ENCODE results near the gene CLSTN2.

The CLSTN2 gene

DNA sequence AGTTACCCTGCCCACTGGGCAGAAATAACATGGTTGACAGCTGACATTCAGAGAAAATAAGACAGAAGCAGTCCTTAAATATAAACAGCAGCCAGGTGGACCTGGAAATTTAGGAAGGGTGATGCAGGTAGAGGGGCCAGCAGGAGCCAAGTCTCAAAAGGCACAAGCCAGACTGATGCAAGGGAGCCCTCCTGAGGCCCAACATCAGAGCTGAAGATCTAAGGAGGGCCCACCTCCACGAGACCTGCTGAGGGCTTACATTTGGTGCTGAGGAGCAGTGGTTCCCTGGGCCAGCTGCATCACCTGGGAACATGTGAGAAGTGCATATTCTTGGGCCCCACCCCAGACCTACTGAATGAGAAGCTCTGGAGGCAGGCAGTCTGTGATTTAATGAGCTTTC, 637.3 kb downstream of the CLSTN2 start:
- no peak for DNase-seq

DNA sequence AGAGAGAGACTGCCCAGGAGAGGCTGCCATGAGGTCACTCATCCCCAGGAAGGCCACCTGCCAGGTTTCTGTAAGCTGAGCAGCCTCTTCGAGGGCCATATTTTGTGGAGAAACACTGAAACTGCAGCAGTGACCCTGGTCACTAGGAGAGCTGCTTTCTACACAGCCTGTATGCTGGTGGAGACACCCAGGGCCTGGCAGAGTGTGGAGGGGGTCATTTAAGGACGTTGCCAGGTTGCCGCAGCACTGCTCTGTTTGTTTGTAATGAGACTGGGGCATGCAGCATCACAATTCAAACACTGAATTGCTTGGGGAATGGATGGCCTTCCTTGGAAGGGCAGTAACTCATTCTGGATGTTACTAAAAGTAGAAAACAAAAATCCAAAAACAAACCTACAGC, 638.0 kb downstream of the CLSTN2 start:
- no peak for DNase-seq

DNA sequence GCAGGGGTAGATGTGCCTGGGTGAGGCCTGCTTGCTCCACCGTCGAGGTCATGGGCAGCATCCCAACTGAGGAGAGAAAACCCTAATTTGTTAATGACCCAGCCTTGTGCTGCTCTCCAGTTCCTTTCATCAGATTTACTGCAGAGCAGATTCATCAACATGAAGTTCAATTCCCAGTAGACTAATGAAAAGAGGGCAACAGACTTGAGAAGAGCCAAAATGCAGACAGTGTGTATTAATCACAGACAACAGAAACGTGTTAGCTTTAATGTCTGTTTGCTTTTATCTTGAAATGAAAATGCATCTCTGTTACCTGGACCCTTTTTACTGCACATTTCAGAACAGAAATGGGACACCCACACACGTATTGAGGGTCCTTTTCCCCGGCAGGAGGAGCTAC, 639.4 kb downstream of the CLSTN2 start:
- no peak for DNase-seq

DNA sequence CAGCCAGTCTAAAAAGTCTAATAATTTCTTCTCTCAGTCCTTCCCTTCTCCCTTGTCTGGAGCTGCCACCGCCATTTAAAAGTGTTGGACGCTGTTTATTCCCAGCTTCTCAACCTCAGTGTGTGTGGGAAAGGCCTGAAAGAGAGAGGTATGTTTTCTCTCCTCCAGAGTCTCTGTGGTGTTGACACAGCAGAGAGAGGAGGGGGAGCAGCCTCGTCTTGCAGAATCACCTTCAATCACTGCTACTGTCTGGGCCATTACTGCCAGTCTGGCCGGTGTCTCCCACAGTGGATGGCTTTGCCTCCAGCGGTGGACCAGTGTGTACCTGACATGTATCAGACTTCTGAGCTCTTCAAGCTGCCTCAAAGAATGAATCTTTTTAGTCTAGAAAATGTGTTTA, 641.5 kb downstream of the CLSTN2 start:
- DNase-seq = no peak

DNA sequence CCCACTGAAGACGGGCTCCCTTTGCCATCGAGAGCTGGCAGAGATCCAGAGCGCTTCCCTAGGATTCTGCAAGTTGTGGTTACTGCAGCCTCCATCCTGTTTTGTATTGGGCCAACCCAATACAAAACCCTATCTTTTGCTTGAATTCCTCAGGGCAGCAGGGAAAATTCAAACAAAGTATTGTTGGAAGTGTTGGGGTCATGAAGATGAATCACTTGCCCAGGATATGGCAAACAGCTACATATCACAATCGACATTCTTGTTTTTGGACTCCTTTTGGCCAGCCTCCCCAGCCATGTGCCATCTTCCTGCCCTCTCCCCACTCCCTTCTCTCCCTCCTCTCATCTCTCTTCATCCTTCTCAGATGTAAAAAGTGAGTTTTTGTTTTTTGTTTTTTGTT, 642.9 kb downstream of the CLSTN2 start:
- no peak for DNase-seq

DNA sequence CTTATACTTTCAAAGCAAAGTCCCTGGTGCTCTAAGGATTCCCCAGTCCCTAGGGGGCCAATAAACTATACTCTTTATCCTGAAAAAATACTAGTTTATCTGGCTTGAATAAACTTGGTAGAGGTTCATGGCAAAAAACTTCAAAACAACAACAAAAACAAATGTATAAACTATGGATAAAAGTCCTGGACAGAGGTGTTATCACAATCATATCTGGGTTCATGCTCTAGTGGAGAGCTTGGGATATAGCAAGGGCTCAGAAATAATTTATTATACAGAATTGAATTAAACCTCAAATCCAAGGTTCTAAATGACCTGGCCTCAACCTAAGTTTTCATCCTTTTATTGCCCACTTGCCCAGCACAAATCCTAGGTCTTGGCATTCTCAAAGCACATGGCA, 644.3 kb downstream of the CLSTN2 start:
- no peak for DNase-seq

DNA sequence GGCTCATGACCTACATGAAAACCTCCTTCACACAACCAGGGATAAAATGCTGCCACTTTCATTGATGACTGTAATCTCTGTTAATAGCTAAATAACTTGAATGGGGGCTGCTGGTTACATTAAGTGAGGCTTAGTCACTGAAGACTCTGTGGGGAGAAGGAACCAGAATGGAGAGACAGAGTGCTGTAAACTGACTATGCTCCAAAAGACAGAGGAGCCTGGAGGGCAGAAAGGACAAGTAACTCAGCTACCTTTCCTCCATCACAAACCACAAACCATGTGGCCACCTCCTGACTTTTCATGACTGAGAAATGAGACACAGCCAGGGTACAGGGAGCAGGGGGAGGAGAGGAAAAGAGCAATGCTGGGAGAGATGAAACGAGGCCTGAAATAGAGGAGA, 645.8 kb downstream of the CLSTN2 start:
- DNase-seq = no peak

DNA sequence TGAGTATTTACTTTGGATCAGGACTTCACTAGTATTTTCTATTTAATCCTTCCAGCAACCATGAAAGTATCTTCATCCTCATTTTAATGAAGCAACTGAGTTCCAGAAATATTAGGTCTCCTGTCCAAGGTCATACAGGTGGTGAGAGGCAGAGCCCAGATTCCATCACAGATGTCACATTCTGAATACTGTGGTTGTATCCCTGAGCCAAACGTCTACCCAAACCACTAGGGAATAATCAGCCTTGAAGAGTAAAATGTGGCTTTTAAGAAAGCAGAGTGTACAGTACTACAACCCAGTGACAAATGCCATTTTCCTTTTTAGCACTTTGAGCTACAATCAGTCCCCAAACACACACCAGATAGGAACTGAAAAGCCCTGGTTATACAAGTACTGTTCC, 649.6 kb downstream of the CLSTN2 start:
- no peak for DNase-seq

DNA sequence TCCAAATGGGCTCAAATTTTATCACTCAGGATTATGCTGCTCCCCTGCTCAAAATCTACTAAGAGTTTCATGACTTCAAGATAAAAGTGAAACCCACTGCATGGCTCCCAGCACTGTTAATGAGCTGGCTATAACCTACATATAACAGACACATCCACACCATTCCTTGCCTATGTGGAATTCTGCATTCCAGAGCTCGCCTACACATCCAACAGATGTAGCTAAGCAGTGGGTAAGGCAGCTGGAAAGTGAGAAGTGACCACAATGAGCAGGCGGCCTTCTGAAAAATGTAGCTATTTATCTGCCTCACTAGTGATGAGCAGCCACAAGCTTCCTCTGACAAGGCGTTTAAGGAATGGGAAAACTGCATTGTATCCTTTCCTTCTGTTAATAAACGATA, 650.8 kb downstream of the CLSTN2 start:
- DNase-seq = no peak

DNA sequence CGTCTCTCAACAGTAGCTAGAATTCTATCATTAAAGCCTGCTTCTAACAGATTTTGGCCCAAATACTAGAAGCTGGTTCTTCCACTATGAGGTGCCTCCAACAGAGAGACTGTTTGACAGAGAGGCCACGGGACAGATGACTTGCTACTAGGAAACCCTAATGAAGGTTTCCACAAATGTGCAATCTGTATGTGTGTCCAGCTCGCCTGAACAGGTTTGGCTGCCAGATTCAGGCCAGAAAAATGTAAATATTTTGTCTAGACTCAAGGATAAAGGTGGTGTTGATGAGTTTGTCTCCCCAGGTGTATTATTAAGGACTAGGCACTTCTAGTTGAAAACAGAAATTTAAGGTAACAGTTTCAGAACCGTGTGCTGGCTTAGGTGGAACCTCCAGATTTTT, 651.3 kb downstream of the CLSTN2 start:
- DNase-seq = no peak

DNA sequence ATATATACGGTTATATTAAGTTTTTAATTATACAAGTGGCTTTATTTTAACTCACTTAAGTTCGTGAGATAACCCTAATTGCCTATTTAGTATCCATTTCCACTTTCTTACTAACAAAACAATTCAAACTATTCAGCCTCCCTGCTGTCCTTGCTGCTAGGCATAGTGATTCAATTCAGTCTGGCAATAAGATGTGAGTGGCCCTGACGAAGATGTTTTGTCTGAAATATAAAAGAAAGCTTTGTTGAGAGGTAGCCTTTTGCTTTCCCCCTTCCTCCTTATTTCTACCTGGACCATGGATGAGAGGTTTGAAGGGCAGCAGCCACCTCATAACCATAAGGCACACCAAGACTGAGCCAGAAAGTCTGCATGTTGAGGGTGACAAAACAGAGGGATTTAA, 653.6 kb downstream of the CLSTN2 start:
- no peak for DNase-seq

DNA sequence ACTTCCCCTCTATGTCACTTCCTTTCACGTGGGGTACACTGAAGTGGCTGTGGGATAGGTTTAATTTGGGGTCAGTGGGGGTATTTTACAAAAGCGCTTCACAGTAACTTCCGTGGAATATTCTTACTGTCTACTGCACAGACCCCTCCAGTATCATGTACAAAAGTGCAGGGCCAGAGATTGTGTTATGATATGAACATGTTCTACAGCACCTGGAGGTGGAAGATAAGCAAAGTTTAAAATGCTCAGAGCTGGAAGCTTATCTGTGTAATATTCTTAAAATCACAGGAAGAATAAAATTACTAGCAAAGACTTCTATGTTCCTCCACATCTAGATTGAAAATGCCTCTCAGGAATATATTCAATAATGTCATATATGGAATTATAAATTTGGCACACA, 658.8 kb downstream of the CLSTN2 start:
- DNase-seq = no peak

DNA sequence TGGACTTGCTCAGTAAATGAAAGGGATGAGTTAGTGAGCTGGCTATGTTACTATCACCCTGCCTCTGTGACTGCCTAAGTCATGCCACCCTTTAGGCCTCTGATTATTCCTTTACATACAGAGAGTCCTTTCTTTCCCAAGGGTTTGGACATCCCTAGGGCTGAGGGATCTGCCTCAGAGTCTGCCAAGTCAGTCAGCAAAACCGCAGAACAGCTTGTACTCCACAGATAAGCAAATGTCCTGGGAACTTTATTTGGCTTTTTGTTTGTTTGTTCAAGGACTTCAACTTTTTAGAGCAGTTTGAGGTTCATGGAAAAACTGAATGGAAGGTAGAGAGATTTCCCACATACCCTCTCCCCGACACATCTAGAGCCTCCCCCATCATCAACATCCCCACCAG, 660.3 kb downstream of the CLSTN2 start:
- DNase-seq = no peak

DNA sequence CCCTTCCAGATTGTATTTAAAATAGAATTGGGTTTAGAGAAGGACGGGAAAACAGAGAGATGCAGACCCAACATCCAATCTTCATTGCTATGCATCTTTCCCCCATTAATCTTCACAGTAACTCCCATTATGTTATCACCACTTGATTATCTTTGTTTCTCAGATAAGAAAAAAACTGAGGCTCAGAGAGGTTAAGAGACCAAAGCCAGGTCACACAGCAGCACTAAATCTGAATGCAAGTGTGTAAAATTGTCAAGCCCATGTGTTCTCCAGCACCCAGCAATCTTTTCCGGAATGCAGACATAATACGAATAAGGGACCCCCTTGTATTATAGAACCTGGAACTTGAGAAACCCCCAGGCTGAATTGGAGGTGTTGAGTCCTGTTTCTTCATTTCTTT, 662.4 kb downstream of the CLSTN2 start:
- no peak for DNase-seq

DNA sequence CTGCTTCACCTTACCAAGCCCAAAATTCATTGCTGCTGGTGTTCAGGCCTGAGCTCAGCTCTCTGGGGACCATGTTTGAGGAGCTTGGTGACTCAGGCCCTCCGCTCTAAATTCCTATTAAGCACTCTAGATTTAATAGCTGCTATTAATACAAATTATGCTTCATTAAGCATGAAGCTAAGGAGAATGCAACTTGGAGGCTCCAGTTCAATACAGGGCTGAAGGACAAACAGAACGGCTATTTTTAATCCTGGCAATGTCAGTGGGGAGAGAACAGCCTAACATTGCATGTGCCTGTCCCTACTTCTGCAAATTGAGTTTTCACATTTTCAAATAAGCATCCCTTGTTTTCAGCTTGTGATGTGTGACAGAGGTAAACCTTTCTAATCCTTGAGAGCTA, 662.8 kb downstream of the CLSTN2 start:
- no peak for DNase-seq

DNA sequence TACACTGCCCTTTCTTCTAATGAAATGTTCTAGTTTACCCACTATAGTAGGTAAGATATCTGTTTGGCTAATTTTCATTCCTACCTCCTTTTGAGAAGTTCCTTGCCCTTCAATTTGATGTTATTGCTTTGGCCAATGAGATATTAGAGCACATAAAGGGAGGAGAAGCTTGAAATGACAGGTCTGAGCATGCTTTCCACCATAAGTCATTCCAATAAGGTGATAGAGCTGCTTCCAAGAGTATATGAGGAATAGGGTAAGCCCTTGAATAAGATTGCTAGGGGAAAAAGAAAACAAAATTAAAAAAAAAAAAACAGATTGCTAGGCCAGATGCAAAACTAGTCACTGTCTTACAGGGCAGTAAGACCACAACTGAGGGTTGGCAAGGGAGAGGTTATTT, 664.0 kb downstream of the CLSTN2 start:
- DNase-seq = no peak

DNA sequence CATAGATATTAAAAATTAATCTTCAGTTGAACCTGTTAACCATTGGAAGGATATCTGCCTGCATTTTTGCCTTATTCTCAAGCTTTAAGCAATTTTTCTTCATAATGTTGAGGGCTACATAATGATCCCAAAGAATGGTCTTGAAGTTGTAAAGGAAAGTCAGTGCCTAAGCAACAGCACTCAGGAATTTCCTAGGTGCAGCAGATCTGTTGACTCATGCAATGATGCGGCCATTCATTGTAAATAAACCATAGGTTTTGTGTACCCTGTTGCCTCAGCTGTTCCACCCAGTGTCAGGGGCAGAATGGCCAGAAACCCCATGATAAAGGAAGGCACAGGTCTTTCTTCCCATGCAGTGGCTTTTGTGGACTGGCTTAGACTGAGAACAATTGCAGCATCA, 664.5 kb downstream of the CLSTN2 start:
- DNase-seq = no peak

DNA sequence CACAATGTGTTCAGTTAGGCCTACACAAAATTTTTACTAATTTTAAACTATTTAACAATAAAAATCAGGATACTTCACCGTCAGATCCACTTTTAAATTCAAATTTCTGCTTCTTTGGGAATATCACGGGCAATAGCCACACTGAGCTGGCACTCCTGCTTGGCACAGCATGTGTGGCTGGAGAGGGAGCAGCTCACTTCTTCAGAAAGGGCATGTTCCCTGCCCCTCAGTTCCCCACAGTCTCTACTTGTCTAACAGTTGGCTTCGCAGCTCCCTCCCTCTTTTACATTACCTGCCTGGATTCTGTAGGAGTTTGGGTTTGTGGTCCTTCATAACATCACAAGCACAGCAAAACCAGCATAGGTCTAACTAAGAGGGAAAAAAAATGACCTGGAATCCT, 666.9 kb downstream of the CLSTN2 start:
- DNase-seq = no peak

DNA sequence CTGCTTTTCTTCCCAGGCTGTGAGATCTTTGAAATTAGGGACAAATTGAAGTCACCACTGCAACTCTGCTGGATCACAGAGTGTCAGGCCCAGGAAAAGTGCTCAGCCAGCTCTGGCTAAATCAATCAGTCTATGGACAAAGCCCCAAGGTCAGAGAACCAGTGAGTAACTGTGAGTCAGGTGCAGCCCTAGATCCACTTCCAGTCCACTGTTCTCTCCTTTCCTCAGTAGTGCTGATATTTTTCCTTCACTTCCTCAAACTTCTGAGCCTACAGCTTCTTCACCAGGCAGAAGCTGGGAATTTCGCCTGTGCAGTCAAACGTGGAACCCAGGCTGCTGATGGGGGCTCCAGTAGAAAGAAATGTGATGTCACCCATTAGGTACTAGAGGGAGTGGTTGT, 667.8 kb downstream of the CLSTN2 start:
- no peak for DNase-seq

DNA sequence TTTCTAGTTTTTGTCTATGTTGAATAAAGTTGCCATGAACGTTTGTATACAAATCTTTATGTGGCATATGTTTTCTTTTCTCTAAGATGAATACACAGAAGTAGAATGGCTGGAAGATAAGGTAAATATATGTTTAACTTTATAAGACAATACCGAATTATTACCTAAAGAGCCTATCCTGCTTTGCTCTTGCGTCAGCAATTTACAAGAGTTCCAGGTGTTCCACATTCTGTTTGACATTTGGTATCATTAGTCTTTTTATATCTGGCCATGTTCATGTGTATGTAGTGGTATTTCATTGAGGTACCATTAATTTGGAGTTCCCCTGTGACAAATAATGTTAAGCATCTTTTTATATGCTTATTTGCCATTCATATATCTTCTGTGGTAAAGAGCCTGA, 668.8 kb downstream of the CLSTN2 start:
- no peak for DNase-seq

DNA sequence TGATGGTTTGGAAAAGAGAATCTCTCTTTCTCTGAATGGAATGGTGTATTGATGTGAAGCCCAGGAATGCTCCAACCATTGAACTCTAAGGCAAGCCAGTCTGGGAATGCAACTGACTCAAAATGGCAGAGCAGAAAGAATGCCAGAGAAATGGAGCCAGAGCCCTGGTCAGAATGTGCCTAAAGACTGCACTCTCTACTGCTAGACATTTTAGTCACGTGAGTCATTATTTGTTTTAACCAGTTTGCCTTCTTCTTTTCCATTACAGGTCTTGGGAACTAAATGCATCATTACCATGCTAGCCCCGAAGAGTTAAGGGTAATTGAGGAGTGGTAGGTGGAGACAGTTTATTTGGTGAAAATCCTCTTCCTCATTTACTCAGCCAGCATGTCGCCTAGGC, 675.6 kb downstream of the CLSTN2 start:
- DNase-seq = no peak

DNA sequence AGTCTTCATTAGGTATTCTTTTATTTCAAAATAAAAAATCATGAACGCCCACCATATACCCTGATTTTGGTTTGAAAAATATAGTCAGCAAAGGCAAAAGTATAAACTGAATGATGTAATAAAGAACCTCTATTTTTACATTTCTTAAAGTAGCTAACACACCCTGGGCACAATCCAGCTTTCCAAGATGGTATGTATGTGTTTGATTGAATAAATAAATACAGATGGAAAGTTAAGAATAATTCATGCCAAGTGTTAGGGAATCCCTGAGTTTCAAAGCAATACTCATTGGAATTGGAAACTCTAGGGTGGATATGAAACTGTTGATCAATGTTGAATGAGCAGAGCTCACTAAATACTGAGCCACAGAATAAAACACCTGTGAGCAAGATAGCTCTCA, 679.0 kb downstream of the CLSTN2 start:
- DNase-seq = no peak

DNA sequence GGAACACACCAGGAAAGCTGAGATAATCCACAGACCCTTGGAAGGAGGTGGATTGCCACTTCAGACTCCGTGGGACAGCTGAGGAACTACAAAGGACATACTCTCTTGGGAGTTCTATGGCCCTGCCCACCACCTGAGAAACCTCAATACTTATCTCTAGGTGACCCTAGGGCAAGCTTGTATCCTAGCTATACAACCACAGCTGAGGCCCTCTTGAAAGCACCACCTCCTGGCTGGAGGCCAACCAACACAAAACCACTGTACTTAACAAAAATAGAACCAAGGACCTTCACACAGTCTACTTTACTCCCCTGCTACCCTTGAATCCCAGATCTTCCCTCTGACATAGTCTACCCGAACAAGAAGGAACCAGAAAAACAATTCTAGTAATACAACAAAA, 682.1 kb downstream of the CLSTN2 start:
- no peak for DNase-seq

DNA sequence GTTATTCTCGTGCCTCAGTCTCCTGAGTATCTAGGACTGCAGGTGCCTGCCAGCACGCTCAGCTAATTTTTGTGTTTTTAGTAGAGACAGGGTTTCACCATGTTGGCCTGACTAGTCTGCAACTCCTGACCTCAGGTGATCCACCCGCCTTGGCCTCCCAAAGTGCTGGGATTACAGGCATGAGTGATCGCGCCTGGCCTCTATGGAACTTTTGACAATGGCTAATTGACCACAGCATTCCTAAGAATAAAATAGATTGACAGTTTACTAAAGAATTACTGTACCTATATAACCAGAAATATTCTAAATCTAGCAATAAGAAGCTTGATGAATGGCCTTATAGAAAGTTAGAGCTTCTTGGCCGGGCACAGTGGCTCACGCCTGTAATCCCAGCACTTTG, 691.9 kb downstream of the CLSTN2 start:
- no peak for DNase-seq
